GM19467 (cell line): ENCODE results near the gene KLK1.

Experiments used
- ATAC-seq: cut with Tn5 transposase; IDR thresholded peaks from one replicate; pipeline ENCODE4 v1.9.1; 2021; ENCODE audit warnings: mild to moderate bottlenecking, moderate library complexity; ENCODE audit not compliant: unreplicated experiment

KLK1 gene

DNA sequence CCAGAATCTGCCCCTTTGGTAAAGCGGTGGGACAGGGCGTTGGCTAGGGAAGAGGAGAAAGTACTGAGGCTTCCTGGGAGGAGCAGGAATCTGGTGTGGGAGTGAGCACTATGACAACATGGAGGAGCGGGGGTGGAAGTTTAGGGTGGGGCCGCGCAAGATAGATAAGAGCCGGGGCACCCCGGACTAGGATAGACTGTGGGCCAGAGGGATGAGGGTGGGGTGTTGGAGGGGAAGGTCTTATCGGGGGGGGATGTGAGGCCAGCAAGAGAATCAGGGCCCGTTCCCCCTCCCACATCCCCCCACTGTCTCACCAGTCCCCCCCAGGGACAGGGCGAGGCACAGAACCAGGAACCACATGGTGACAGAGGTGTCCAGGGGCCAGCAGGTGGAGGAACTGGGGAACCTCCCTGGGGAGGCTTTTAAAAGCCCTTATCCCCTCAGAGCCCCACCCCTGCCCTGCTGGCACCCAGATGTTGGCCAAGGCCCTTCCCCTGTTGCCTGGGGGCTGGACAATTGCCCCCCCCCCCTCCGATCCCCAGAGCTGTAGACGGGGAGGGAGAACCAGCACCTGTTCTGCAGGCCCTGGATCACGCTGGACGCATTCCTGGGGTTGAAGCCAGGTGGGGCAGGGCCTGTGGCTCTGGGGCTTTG is at the start of gene KLK1:
Gene KLK1 (minus strand): TSS at position 399 of the 654 bp plus-strand sequence. CDS start 39 bp downstream, at position 360.
- ATAC-seq, result no peak

DNA sequence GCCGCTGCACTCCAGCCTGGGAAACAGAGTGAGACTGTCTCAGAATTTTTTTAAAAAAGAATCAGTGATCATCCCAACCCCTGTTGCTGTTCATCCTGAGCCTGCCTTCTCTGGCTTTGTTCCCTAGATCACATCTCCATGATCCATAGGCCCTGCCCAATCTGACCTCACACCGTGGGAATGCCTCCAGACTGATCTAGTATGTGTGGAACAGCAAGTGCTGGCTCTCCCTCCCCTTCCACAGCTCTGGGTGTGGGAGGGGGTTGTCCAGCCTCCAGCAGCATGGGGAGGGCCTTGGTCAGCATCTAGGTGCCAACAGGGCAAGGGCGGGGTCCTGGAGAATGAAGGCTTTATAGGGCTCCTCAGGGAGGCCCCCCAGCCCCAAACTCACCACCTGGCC is 49.5 kb upstream of the KLK1 start, which contains the start of gene KLK2:
Gene KLK2 (plus strand): TSS at position 384 of the 400 bp plus-strand sequence. CDS start 35 bp downstream, outside the sequence.
- ATAC-seq, result no peak

DNA sequence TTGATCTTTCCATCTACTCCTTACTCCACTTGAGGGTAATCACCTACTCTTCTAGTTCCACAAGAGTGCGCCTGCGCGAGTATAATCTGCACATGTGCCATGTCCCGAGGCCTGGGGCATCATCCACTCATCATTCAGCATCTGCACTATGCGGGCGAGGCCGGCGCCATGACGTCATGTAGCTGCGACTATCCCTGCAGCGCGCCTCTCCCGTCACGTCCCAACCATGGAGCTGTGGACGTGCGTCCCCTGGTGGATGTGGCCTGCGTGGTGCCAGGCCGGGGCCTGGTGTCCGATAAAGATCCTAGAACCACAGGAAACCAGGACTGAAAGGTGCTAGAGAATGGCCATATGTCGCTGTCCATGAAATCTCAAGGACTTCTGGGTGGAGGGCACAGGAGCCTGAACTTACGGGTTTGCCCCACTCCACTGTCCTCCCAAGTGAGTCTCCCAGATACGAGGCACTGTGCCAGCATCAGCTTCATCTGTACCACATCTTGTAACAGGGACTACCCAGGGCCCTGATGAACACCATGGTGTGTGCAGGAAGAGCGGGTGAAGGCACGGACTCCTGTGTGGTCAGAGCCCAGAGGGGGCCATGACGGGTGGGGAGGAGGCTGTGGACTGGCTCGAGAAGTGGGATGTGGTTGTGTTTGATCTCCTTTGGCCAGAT is 47.0 kb upstream of the KLK1 start:
- no peak for ATAC-seq

DNA sequence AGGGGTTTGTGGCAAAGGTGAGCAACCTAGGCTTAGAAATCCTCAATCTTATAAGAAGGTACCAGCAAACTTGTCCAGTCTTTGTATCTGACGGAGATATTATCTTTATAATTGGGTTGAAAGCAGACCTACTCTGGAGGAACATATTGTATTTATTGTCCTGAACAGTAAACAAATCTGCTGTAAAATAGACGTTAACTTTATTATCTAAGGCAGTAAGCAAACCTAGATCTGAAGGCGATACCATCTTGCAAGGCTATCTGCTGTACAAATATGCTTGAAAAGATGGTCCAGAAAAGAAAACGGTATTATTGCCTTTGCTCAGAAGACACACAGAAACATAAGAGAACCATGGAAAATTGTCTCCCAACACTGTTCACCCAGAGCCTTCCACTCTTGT is 45.9 kb upstream of the KLK1 start:
- no peak for ATAC-seq

DNA sequence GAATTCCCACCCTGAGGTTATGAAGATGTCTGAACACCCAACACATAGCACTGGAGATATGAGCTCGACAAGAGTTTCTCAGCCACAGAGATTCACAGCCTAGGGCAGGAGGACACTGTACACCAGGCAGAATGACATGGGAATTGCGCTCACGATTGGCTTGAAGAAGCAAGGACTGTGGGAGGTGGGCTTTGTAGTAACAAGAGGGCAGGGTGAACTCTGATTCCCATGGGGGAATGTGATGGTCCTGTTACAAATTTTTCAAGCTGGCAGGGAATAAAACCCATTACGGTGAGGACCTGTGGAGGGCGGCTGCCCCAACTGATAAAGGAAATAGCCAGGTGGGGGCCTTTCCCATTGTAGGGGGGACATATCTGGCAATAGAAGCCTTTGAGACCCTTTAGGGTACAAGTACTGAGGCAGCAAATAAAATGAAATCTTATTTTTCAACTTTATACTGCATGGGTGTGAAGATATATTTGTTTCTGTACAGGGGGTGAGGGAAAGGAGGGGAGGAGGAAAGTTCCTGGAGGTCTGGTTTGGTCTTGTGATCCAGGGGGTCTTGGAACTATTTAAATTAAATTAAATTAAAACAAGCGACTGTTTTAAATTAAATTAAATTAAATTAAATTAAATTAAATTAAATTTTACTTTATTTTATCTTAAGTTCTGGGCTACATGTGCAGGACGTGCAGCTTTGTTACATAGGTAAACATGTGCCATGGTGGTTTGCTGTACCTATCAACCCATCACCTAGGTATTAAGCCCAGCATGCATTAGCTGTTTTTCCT is 38.1 kb upstream of the KLK1 start:
- no peak for ATAC-seq

DNA sequence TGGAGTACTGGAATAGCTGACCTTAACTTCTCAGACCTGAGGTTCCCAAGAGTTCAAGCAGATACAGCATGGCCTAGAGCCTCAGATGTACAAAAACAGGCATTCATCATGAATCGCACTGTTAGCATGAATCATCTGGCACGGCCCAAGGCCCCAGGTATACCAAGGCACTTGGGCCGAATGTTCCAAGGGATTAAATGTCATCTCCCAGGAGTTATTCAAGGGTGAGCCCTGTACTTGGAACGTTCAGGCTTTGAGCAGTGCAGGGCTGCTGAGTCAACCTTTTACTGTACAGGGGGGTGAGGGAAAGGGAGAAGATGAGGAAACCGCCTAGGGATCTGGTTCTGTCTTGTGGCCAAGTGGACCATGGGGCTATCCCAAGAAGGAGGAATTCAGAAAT is 37.4 kb upstream of the KLK1 start:
- ATAC-seq, result no peak

DNA sequence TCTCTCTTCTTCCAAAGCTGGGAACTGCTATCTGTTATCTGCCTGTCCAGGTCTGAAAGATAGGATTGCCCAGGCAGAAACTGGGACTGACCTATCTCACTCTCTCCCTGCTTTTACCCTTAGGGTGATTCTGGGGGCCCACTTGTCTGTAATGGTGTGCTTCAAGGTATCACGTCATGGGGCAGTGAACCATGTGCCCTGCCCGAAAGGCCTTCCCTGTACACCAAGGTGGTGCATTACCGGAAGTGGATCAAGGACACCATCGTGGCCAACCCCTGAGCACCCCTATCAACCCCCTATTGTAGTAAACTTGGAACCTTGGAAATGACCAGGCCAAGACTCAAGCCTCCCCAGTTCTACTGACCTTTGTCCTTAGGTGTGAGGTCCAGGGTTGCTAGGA is 36.3 kb upstream of the KLK1 start:
- no peak for ATAC-seq

DNA sequence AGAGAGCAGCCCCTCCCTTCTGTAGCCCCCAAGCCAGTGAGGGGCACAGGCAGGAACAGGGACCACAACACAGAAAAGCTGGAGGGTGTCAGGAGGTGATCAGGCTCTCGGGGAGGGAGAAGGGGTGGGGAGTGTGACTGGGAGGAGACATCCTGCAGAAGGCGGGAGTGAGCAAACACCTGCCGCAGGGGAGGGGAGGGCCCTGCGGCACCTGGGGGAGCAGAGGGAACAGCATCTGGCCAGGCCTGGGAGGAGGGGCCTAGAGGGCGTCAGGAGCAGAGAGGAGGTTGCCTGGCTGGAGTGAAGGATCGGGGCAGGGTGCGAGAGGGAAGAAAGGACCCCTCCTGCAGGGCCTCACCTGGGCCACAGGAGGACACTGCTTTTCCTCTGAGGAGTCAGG is 35.3 kb upstream of the KLK1 start:
- no peak for ATAC-seq

DNA sequence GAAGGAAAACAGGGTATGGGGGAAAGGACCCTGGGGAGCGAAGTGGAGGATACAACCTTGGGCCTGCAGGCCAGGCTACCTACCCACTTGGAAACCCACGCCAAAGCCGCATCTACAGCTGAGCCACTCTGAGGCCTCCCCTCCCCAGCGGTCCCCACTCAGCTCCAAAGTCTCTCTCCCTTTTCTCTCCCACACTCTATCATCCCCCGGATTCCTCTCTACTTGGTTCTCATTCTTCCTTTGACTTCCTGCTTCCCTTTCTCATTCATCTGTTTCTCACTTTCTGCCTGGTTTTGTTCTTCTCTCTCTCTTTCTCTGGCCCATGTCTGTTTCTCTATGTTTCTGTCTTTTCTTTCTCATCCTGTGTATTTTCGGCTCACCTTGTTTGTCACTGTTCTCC is 33.8 kb upstream of the KLK1 start:
- ATAC-seq, result no peak

DNA sequence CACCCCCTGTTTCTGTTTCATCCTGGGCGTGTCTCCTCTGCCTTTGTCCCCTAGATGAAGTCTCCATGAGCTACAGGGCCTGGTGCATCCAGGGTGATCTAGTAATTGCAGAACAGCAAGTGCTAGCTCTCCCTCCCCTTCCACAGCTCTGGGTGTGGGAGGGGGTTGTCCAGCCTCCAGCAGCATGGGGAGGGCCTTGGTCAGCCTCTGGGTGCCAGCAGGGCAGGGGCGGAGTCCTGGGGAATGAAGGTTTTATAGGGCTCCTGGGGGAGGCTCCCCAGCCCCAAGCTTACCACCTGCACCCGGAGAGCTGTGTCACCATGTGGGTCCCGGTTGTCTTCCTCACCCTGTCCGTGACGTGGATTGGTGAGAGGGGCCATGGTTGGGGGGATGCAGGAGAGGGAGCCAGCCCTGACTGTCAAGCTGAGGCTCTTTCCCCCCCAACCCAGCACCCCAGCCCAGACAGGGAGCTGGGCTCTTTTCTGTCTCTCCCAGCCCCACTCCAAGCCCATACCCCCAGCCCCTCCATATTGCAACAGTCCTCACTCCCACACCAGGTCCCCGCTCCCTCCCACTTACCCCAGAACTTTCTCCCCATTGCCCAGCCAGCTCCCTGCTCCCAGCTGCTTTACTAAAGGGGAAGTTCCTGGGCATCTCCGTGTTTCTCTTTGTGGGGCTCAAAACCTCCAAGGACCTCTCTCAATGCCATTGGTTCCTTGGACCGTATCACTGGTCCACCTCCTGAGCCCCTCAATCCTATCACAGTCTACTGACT is 31.2 kb upstream of the KLK1 start, which contains the start of gene KLK3:
Gene KLK3 (plus strand): TSS at position 280 of the 775 bp plus-strand sequence. CDS start 41 bp downstream, at position 321.
- ATAC-seq, result no peak

DNA sequence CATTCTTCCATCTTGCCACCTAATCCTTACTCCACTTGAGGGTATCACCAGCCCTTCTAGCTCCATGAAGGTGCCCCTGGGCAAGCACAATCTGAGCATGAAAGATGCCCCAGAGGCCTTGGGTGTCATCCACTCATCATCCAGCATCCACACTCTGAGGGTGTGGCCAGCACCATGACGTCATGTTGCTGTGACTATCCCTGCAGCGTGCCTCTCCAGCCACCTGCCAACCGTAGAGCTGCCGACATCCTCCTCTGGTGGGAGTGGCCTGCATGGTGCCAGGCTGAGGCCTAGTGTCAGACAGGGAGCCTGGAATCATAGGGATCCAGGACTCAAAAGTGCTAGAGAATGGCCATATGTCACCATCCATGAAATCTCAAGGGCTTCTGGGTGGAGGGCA is 28.0 kb upstream of the KLK1 start:
- no peak for ATAC-seq

DNA sequence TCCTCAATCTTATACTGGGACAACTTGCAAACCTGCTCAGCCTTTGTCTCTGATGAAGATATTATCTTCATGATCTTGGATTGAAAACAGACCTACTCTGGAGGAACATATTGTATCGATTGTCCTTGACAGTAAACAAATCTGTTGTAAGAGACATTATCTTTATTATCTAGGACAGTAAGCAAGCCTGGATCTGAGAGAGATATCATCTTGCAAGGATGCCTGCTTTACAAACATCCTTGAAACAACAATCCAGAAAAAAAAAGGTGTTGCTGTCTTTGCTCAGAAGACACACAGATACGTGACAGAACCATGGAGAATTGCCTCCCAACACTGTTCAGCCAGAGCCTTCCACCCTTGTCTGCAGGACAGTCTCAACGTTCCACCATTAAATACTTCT is 27.2 kb upstream of the KLK1 start:
- no peak for ATAC-seq

DNA sequence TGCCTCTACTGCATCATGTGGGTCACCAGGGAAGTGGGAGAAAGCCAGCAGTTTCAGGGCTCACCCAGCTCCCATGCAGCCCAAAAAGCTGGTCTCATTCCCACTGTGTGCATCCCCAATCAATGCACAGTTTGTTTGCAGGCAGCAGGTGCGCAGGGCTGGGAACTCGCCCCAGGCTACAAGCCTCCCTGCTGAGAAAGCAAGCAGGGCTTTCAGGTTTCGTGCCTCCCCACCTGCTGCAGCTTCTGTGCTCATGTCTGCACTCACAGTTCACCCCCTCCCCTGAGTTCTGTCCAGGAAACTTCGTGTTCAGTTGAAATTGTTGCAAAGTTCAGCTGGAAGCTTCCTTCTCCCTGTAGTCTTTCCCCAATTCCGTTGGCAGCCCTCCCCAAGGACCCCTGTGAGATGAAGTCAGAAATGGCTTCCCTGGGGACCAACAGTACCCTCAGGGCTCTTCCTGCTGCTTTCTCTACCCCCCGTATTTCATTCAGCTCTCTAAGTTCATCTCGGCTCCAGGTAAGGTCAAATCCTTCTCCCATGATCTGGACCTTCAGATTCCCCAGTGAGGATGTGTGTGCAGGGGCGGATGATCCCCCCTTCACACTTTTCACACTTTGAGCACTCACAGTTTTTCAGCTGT is 20.8 kb upstream of the KLK1 start:
- ATAC-seq, result no peak

DNA sequence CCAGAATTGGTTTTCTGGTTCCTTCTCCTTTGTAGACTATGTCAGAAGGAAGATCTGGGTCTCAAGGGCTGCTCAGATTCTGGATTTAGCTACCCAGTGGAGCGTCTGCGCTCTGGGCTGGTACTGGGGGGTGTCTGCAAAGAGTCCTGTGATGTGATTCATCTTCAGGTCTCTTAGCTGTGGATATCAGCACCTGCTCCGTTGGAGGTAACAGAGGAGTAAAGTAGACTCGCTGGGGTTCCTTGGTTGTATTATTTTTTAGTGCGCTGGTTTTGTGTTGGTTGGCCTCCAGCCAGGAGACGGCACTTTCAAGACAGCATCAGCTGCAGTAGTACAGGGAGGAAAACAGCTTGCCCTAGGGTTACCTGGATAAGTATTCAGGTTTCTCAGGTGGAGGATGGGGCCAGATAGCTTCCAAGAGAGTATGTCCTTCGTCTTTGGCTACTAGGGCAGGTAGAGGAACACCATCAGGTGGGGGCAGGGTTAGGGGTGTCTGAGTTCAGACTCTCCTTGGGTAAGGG is 20.2 kb upstream of the KLK1 start:
- ATAC-seq, result no peak

DNA sequence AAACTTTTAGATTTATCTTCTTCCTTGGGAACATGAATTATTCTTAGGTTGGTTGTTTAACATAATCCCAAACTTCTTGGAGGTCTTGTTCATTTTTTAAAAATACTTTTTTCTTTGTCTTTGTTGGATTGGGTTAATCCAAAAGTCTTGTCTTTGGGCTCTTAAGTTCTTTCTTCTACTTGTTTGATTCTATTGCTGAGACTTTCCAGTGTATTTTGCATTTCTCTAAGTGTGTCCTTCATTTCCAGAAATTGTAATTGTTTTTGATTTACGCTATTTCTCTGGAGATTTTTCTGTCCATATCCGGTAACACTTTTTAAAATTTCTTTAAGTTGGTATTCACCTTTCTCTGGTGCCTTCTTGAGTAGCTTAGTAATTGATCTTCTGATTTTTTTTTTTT is 19.6 kb upstream of the KLK1 start:
- ATAC-seq, result no peak

DNA sequence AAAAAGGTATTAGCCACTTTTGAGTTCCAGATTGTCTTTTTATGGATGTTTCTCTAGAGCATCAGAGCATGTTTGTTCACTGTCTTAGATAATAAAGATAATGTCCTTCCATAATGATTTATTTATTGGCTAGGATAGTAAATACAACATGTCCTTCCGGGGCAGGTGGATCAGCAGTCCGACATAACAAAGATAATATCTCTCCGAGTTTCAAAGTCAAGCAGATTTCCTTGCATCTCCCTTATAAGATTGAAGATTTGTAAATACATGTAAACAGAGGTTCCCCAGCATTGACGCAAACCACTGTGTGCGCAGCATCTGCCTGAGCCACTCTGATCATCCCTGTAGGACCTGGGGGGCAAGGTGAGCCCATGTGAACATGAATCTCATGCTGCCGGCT is 18.5 kb upstream of the KLK1 start:
- no peak for ATAC-seq

DNA sequence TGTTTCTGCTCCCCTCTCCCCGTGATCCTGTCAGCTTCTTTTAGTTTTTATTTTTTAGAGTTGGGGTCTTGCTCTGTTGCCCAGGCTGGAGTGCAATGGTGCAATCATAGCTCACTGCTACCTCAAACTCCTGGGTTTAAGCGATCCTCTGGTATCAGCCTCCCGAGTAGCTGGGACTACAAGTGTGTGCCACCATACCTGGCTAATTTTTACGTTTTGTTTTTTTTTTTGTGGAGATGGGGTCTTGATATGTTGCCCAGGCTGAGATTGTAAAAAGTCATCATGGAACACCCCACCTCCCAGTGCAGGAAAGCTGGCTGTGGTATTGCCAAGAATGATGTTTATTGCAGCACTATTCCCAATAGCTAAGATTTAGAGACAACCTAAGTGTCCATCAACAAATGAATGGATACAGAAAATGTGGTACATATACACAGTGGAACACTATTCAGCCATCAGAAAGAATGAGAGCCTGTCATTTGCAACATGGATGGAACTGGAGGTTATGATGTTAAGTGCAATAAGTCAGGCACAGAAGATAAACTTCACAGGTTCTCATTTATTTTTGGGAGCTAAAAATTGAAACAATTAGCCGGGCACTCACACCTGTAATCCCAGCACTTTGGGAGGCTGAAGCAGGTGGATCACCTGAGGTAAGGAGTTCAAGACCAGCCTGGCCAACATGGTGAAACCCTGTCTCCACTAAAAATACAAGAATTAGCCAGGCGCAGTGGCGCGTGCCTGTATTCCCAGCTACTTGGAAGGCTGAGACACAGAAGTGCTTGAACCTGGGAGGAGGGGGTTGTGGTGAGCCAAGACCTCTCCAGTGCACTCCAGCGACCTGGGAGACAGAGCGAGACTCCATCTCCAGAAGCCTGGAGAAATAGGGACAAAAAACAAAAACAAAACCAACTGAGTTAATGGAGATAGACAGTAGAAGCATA is 16.4 kb upstream of the KLK1 start:
- ATAC-seq, result no peak

DNA sequence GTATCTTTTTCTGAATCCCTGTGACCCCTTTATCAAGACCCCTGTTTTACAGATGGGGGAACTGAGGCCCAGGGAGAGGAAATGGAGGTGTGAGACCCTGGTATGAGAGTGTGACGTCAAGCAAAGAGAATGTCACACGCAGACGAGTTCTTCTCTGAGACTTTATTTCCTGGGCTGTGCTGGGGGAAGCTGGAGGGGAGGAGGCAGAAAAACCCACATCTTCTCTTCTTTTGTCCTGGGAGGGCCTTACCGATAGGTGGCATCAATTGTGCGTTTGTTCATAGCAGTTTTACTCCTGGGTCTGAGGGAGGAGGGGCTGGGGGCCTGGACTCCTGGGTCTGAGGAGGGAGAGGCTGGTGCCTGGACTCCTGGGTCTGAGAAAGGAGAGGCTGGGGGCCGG is 14.7 kb upstream of the KLK1 start:
- ATAC-seq, result no peak

DNA sequence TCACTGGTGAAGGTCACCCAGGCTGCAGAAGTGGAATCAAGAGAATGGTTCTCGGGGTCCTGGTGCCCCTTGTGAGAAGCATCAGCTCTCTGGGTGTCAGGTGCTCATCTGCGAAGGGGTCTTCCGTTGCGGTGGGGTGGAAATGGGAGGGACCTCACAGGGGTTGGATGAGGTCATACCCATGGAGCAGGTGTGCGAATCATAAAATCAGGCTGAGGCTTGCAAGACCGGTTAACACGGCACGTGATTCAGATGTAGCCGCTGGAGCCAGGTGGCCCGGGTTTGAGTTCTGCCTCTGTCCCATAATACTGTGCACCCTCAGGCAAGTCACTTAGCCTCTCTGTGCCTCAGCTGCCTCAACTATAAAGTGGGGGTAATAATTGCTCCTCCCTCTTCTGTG is 13.7 kb upstream of the KLK1 start:
- ATAC-seq, result no peak
